NCI-H345 treated with DMSO at 0.1 percent for 48 hours (cell line): ENCODE data around the gene IL1R1.
"Not testable (repeated sequence)": the region's sequence is repeated elsewhere in the genome, so short reads cannot be mapped to it uniquely, and the experiment has no call there.

Source experiments
- DNase-seq: peaks from one replicate; lab custom pipeline; 2025; ENCODE audit not compliant: unreplicated experiment; lab: John Stamatoyannopoulos, UW

The IL1R1 gene

GRCh38 chr2:102110596-102111334, 31.8 kb upstream of the IL1R1 start:
- no peak for DNase-seq

- no peak for DNase-seq
Measured at GRCh38 chr2:102111823-102112222, 30.7 kb upstream of the IL1R1 start.

GRCh38 chr2:102112271-102112670, 30.3 kb upstream of the IL1R1 start:
- DNase-seq, result no peak

- DNase-seq, result no peak
Measured at GRCh38 chr2:102112692-102113665, 29.6 kb upstream of the IL1R1 start.

GRCh38 chr2:102114290-102114721, 28.2 kb upstream of the IL1R1 start:
- no peak for DNase-seq

GRCh38 chr2:102114851-102115497, 27.6 kb upstream of the IL1R1 start:
- no peak for DNase-seq

GRCh38 chr2:102116630-102117471, 25.7 kb upstream of the IL1R1 start:
- no peak for DNase-seq

GRCh38 chr2:102117472-102117858, 25.1 kb upstream of the IL1R1 start:
- DNase-seq, result peak; percentile 39

- DNase-seq, result no peak
Measured at GRCh38 chr2:102119255-102119654, 23.3 kb upstream of the IL1R1 start.

GRCh38 chr2:102120261-102120660, 22.3 kb upstream of the IL1R1 start:
- peak; percentile 56 for DNase-seq

- DNase-seq, result peak; percentile 86
Measured at GRCh38 chr2:102120701-102121159, 21.8 kb upstream of the IL1R1 start.

- DNase-seq, result no peak
Measured at GRCh38 chr2:102122115-102122514, 20.4 kb upstream of the IL1R1 start.

- no peak for DNase-seq
Measured at GRCh38 chr2:102122909-102123308, 19.6 kb upstream of the IL1R1 start.

- not testable (repeated sequence) for DNase-seq
Measured at GRCh38 chr2:102124421-102124820, 18.1 kb upstream of the IL1R1 start.

- no peak for DNase-seq
Measured at GRCh38 chr2:102126169-102126568, 16.4 kb upstream of the IL1R1 start.

- no peak for DNase-seq
Measured at GRCh38 chr2:102126660-102127059, 15.9 kb upstream of the IL1R1 start.

GRCh38 chr2:102129082-102129481, 13.5 kb upstream of the IL1R1 start:
- no peak for DNase-seq

GRCh38 chr2:102129951-102130646, 12.4 kb upstream of the IL1R1 start:
- DNase-seq, result no peak

GRCh38 chr2:102130647-102130991, 11.9 kb upstream of the IL1R1 start:
- DNase-seq, result no peak

GRCh38 chr2:102131564-102131963, 11.0 kb upstream of the IL1R1 start:
- no peak for DNase-seq
